HUES6 (cell line): ENCODE results near the gene SAFB.

Experiments used
- H3K27ac ChIP-seq: 2 replicates; pipeline ENCODE4 v1.7.0; 2013; ENCODE audit warnings: low read depth, mild to moderate bottlenecking, low read length, inconsistent platforms
- H3K27me3 ChIP-seq: 2 replicates; pipeline ENCODE4 v1.6.1; 2013; ENCODE audit warnings: low read length; ENCODE audit not compliant: control insufficient read depth, insufficient read depth
- H3K36me3 ChIP-seq: 2 replicates; pipeline ENCODE4 v1.6.1; 2013; ENCODE audit warnings: low read length; ENCODE audit not compliant: control insufficient read depth, insufficient read depth
- H3K4me1 ChIP-seq: 2 replicates; pipeline ENCODE4 v1.6.1; 2013; ENCODE audit warnings: low read length; ENCODE audit not compliant: control insufficient read depth, insufficient read depth
- H3K4me3 ChIP-seq: 2 replicates; pipeline ENCODE4 v1.5.1; 2013; ENCODE audit warnings: low read depth, low read length
- H3K9ac ChIP-seq: one replicate; pipeline ENCODE4 v1.6.1; 2013; ENCODE audit warnings: mild to moderate bottlenecking, low read length
- H3K9me3 ChIP-seq: 2 replicates; pipeline ENCODE4 v1.6.1; 2013; ENCODE audit warnings: low read depth, low read length; ENCODE audit not compliant: control insufficient read depth, insufficient read depth

Gene SAFB

GRCh38 chr19:5622465-5623396 lies at the start of gene SAFB, which contains the start of gene SAFB2:
SAFB (plus strand) TSS chr19:5623083; CDS start chr19:5623206, 123 bp downstream.
SAFB2 (minus strand) TSS chr19:5622776; CDS start chr19:5622715, 61 bp downstream.
- H3K9me3 ChIP-seq, result no peaks in the 10 kb centered on the region
- H3K4me1 ChIP-seq, result peaks cover 29% of the 10 kb centered on the region; the same call in 1 of the 2 replicates
- peak within 1 kb of the TSS; percentile 96 for H3K27ac ChIP-seq
- H3K9ac ChIP-seq, result peak within 1 kb of the TSS; percentile 98
- peak within 1 kb of the TSS; percentile 93 for H3K4me3 ChIP-seq
- H3K27me3 ChIP-seq, result no peaks in the 10 kb centered on the region
- peaks cover 63% of the 10 kb centered on the region for H3K36me3 ChIP-seq

- Histone ChIP-seq H3K27me3 (no peaks in the 10 kb centered on the region), H3K4me3 (no peak overlapping the region), H3K9ac (no peak overlapping the region), H3K9me3 (no peaks in the 10 kb centered on the region), H3K4me1 (peaks cover 10% of the 10 kb centered on the region; the same call in 1 of the 2 replicates), H3K27ac (no peak overlapping the region), H3K36me3 (no peaks in the 10 kb centered on the region)
Measured at GRCh38 chr19:5575590-5575989, 47.3 kb upstream of the SAFB start.

GRCh38 chr19:5578097-5578846 lies 44.6 kb upstream of the SAFB start:
- Histone ChIP-seq H3K4me3 (peak overlapping the region; percentile 28), H3K36me3 (no peaks in the 10 kb centered on the region), H3K4me1 (peaks cover 11% of the 10 kb centered on the region; the same call in 1 of the 2 replicates), H3K27ac (no peak overlapping the region), H3K27me3 (no peaks in the 10 kb centered on the region), H3K9me3 (no peaks in the 10 kb centered on the region), H3K9ac (peak overlapping the region; percentile 3)

GRCh38 chr19:5579286-5579685 lies 43.6 kb upstream of the SAFB start:
- Histone ChIP-seq H3K9me3 (no peaks in the 10 kb centered on the region), H3K36me3 (no peaks in the 10 kb centered on the region), H3K27me3 (no peaks in the 10 kb centered on the region), H3K4me1 (peaks cover 11% of the 10 kb centered on the region; the same call in 1 of the 2 replicates), H3K27ac (no peak overlapping the region), H3K9ac (no peak overlapping the region), H3K4me3 (no peak overlapping the region)

GRCh38 chr19:5579697-5580096 lies 43.2 kb upstream of the SAFB start:
- no peak overlapping the region for H3K4me3 ChIP-seq

GRCh38 chr19:5580161-5580571 lies 42.7 kb upstream of the SAFB start:
- no peak overlapping the region for H3K27ac ChIP-seq
- no peak overlapping the region for H3K4me3 ChIP-seq
- H3K9ac ChIP-seq, result no peak overlapping the region
- H3K27me3 ChIP-seq, result no peaks in the 10 kb centered on the region
- peaks cover 12% of the 10 kb centered on the region for H3K4me1 ChIP-seq
- no peaks in the 10 kb centered on the region for H3K36me3 ChIP-seq
- no peaks in the 10 kb centered on the region for H3K9me3 ChIP-seq

More at GRCh38 chr19:5579697-5580096, 43.2 kb upstream of the SAFB start:
- Histone ChIP-seq H3K4me1 (peaks cover 11% of the 10 kb centered on the region; the same call in 1 of the 2 replicates), H3K27me3 (no peaks in the 10 kb centered on the region), H3K9ac (no peak overlapping the region), H3K36me3 (no peaks in the 10 kb centered on the region), H3K27ac (no peak overlapping the region), H3K9me3 (no peaks in the 10 kb centered on the region)

- Histone ChIP-seq H3K4me1 (peaks cover 37% of the 10 kb centered on the region), H3K27ac (peak overlapping the region; percentile 72), H3K4me3 (peak overlapping the region; percentile 44), H3K9ac (peak overlapping the region; percentile 56), H3K9me3 (no peaks in the 10 kb centered on the region), H3K27me3 (no peaks in the 10 kb centered on the region), H3K36me3 (peaks cover 40% of the 10 kb centered on the region)
Measured at GRCh38 chr19:5585461-5586299, 37.2 kb upstream of the SAFB start.

GRCh38 chr19:5586300-5587070 lies 36.4 kb upstream of the SAFB start:
- Histone ChIP-seq H3K27me3 (no peaks in the 10 kb centered on the region), H3K9me3 (no peaks in the 10 kb centered on the region), H3K4me1 (peaks cover 37% of the 10 kb centered on the region), H3K4me3 (peak overlapping the region; percentile 24; the same call in 1 of the 2 replicates), H3K9ac (no peak overlapping the region), H3K27ac (no peak overlapping the region), H3K36me3 (peaks cover 46% of the 10 kb centered on the region)

GRCh38 chr19:5587071-5587455 lies 35.8 kb upstream of the SAFB start:
- Histone ChIP-seq H3K36me3 (peaks cover 52% of the 10 kb centered on the region), H3K4me3 (no peak overlapping the region), H3K27ac (no peak overlapping the region), H3K9me3 (no peaks in the 10 kb centered on the region), H3K27me3 (no peaks in the 10 kb centered on the region), H3K4me1 (peaks cover 37% of the 10 kb centered on the region), H3K9ac (no peak overlapping the region)

GRCh38 chr19:5587661-5588060 lies 35.2 kb upstream of the SAFB start:
- Histone ChIP-seq H3K9ac (no peak overlapping the region), H3K9me3 (no peaks in the 10 kb centered on the region), H3K27me3 (no peaks in the 10 kb centered on the region), H3K27ac (no peak overlapping the region), H3K4me3 (no peak overlapping the region), H3K36me3 (peaks cover 58% of the 10 kb centered on the region), H3K4me1 (peaks cover 37% of the 10 kb centered on the region)
